ENCODE results near the gene NODAL. TPM values are rescaled to one million over a fixed set of nuclear protein-coding genes. Genes with fewer than 3 reads are reported as not detected.

The NODAL gene
- total and polyA plus RNA-seq, 2 experiments from 2014 or later: 11.2 to 28.4 TPM

Other genes starting within 250 kb of the NODAL start
- gene PPA1, start 208.3 kb downstream of the NODAL start, total RNA-seq (2014; rRNA removed; shearing (Covaris generic)): 135 and 178 TPM in 2 replicates
- gene PPA1, start 208.3 kb downstream of the NODAL start, polyA plus RNA-seq (2016; fragmentation: Nextera tagmentation; extraction: Ambion mirVana): 206 and 228 TPM in 2 replicates
- gene NPFFR1, start 157.7 kb downstream of the NODAL start, total RNA-seq (2014; rRNA removed; shearing (Covaris generic)): 0.03 and 0.08 TPM in 2 replicates
- gene NPFFR1, start 157.7 kb downstream of the NODAL start, polyA plus RNA-seq (2016; fragmentation: Nextera tagmentation; extraction: Ambion mirVana): 0.05 TPM in 1 of 2 replicates, not detected in the other
- gene LRRC20, start 59.1 kb downstream of the NODAL start, total RNA-seq (2014; rRNA removed; shearing (Covaris generic)): 43.3 and 43.9 TPM in 2 replicates
- gene LRRC20, start 59.1 kb downstream of the NODAL start, polyA plus RNA-seq (2016; fragmentation: Nextera tagmentation; extraction: Ambion mirVana): 5.9 and 7.1 TPM in 2 replicates
- 131 and 138 TPM in 2 replicates for gene EIF4EBP2, start 37.5 kb downstream of the NODAL start, total RNA-seq (2014; rRNA removed; shearing (Covaris generic))
- gene EIF4EBP2, start 37.5 kb downstream of the NODAL start, polyA plus RNA-seq (2016; fragmentation: Nextera tagmentation; extraction: Ambion mirVana): 40.5 and 42.0 TPM in 2 replicates
- gene PALD1, start 37.1 kb upstream of the NODAL start, total RNA-seq (2014; rRNA removed; shearing (Covaris generic)): 48.7 and 58.2 TPM in 2 replicates
- 11.1 and 11.9 TPM in 2 replicates for gene PALD1, start 37.1 kb upstream of the NODAL start, polyA plus RNA-seq (2016; fragmentation: Nextera tagmentation; extraction: Ambion mirVana)
- gene PRF1, start 161.1 kb upstream of the NODAL start, total RNA-seq (2014; rRNA removed; shearing (Covaris generic)): not detected in 2 replicates
- gene PRF1, start 161.1 kb upstream of the NODAL start, polyA plus RNA-seq (2016; fragmentation: Nextera tagmentation; extraction: Ambion mirVana): 0.13 TPM in 1 of 2 replicates, not detected in the other
- gene ADAMTS14, start 230.8 kb upstream of the NODAL start, total RNA-seq (2014; rRNA removed; shearing (Covaris generic)): 2.1 and 2.9 TPM in 2 replicates
- gene ADAMTS14, start 230.8 kb upstream of the NODAL start, polyA plus RNA-seq (2016; fragmentation: Nextera tagmentation; extraction: Ambion mirVana): 1.5 and 1.9 TPM in 2 replicates

Data from GM23338 (cell line).